Natural killer cell (primary cell): ENCODE data around the gene IFITM10. TPM values are rescaled to one million over a fixed set of nuclear protein-coding genes. Genes with fewer than 3 reads are reported as not detected.

ENCODE experiments used
- ATAC-seq, 3 donors: fragments of 150-1000 bp in 2 of 3; fragments of 200-7000 bp in 1 of 3; cut with Tn5 transposase; 1 replicate in 1 of 3; 2 replicates in 2 of 3; pipeline ENCODE4 v1.10.0; 2021; ENCODE audit warnings: mild to moderate bottlenecking in 2 of 3, moderate library complexity in 2 of 3
- DNase-seq, 2 donors: peaks; one replicate each; pipeline versions ENCODE4 v3.0.0 to v3.0.0-alpha.2; 2013 to 2021; ENCODE audit warnings: mixed read lengths in 1 of 2
- H3K27ac ChIP-seq: one replicate; pipeline ENCODE4 v1.5.1; 2013; ENCODE audit warnings: mild to moderate bottlenecking, low read length
- H3K27me3 ChIP-seq: one replicate; pipeline ENCODE4 v1.6.1; 2013; ENCODE audit warnings: low read length; ENCODE audit not compliant: control insufficient read depth, insufficient read depth
- H3K36me3 ChIP-seq: one replicate; pipeline ENCODE4 v1.6.1; 2013; ENCODE audit warnings: low read length; ENCODE audit not compliant: control insufficient read depth, insufficient read depth
- H3K4me1 ChIP-seq: one replicate; pipeline ENCODE4 v1.6.1; 2013; ENCODE audit warnings: low read length; ENCODE audit not compliant: control insufficient read depth, insufficient read depth
- H3K4me3 ChIP-seq: one replicate; pipeline ENCODE4 v1.5.1; 2013; ENCODE audit warnings: low read length
- H3K9me3 ChIP-seq: one replicate; pipeline ENCODE4 v1.6.1; 2013; ENCODE audit warnings: low read length; ENCODE audit not compliant: control insufficient read depth, insufficient read depth
- H3K27ac Mint-ChIP-seq, 2 donors: one replicate each; pipeline ENCODE4 v1.8.0; 2022; ENCODE audit warnings: mild to moderate bottlenecking in 2 of 2, mixed read lengths in 2 of 2, moderate library complexity in 1 of 2
- H3K27me3 Mint-ChIP-seq, 2 donors: one replicate each; pipeline ENCODE4 v1.8.0; 2022; ENCODE audit warnings: low read depth in 2 of 2, mixed read lengths in 2 of 2
- H3K36me3 Mint-ChIP-seq: one replicate; pipeline ENCODE4 v1.8.0; 2022; ENCODE audit warnings: mixed read lengths
- H3K4me1 Mint-ChIP-seq, 2 donors: one replicate each; pipeline ENCODE4 v1.8.0; 2022; ENCODE audit warnings: mixed read lengths in 2 of 2
- H3K4me3 Mint-ChIP-seq: one replicate; pipeline ENCODE4 v1.8.0; 2022; ENCODE audit warnings: mild to moderate bottlenecking, moderate library complexity, mixed read lengths
- H3K9me3 Mint-ChIP-seq, 2 donors: one replicate each; pipeline ENCODE4 v1.8.0; 2022; ENCODE audit warnings: mixed read lengths in 2 of 2
- WGBS: methylation state at CpG from one replicate; pipeline ENCODE4 v1.1.7; 2013; ENCODE audit warnings: missing lambda C conversion rate; ENCODE audit not compliant: insufficient coverage; 5-methylcytosine and 5-hydroxymethylcytosine counted together
- intact Hi-C: fragments of 100-400 bp; cut with micrococcal nuclease; formaldehyde crosslinking; loops from one replicate; pipeline ENCODE4 v1.14.2; 2022
- total RNA-seq, 4 donors: library from RNA; stranded (reverse); fragments of 120-200 nt in 1 of 4; gene quantifications; one replicate each; pipeline versions ENCODE4 v1.2.3 to v1.2.4, GENCODE V29; 2013 to 2022
- TF ChIP-seq, protein P1 (sequence below): fragments of 200-600 bp; IDR thresholded peaks from one replicate; pipeline ENCODE4 v1.8.0; 2022; ENCODE audit warnings: antibody characterized with exemption

IFITM10 gene
- total RNA-seq, 3 donors from 2014 or later (not counting 1 experiment from before 2014, with no cell fraction given), result 5.5 to 8.1 (median 6.5) TPM

DNA sequence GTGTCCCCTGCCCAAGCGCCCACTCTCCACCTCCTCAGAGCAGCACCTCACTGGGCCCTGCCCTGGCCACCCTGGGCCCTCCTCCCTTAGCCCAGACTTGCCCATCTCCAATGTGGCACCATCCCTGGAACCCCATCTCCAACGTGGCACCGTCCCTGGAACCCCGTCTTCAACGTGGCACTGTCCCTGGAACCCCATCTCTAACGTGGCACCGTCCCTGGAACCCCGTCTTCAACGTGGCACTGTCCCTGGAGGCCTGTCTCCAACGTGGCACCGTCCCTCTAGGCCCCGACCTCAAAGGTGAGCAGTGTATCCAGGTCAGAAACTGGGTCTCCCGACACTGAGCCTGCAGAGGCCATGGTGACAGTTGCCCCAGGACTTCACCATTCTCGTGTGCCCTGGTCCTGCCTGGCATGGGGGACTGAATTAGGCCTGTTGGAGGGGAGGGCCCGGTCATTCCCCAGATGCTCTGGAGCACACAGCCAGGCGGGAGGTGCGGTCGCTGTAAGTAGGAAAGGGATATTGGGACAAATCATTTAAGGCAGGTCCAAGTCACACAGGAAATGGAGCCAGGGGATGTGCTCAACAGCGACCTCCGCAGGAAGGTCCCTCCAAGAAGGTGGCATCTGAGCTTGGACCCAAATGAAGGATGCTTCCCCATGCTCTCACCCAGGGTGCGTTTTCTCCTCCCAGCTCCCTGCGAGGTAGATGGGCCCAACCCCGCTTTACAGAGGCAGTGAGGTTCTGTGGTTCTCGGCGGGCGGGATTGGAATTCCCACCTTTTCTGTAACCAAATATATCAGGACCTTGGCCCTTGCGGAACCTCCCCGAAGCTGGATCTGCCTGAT is 15.7 kb upstream of the IFITM10 start:
- Mint-ChIP-seq H3K36me3 (no peaks in the 10 kb centered on the region), H3K27ac (no peak overlapping the region), H3K27me3 (no peaks in the 10 kb centered on the region), H3K9me3 (no peaks in the 10 kb centered on the region), H3K4me1 (peaks cover 29 to 37% of the 10 kb centered on the region in 2 donors), H3K4me3 (no peak overlapping the region)
- DNase-seq (no peak), ATAC-seq (no peak)
- Histone ChIP-seq H3K4me3 (no peak overlapping the region), H3K4me1 (peaks cover 40% of the 10 kb centered on the region), H3K27ac (no peak overlapping the region), H3K27me3 (no peaks in the 10 kb centered on the region), H3K9me3 (no peaks in the 10 kb centered on the region), H3K36me3 (peaks cover 4% of the 10 kb centered on the region)
- WGBS, result 93% methylated on average over 28 of the region's 28 CpGs
- TF ChIP-seq, protein P1, sequence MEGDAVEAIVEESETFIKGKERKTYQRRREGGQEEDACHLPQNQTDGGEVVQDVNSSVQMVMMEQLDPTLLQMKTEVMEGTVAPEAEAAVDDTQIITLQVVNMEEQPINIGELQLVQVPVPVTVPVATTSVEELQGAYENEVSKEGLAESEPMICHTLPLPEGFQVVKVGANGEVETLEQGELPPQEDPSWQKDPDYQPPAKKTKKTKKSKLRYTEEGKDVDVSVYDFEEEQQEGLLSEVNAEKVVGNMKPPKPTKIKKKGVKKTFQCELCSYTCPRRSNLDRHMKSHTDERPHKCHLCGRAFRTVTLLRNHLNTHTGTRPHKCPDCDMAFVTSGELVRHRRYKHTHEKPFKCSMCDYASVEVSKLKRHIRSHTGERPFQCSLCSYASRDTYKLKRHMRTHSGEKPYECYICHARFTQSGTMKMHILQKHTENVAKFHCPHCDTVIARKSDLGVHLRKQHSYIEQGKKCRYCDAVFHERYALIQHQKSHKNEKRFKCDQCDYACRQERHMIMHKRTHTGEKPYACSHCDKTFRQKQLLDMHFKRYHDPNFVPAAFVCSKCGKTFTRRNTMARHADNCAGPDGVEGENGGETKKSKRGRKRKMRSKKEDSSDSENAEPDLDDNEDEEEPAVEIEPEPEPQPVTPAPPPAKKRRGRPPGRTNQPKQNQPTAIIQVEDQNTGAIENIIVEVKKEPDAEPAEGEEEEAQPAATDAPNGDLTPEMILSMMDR, result no peak
- intact Hi-C loops, result no loop called here

GRCh38 chr11:1763796-1764661 is 13.6 kb upstream of the IFITM10 start, which contains the start of gene CTSD:
Gene CTSD, minus strand, starts transcription at chr11:1763927. Its CDS starts 68 bp downstream, at chr11:1763859.
- peak; percentile 90 to 92 for DNase-seq
- H3K27me3 Mint-ChIP-seq, result no peaks in the 10 kb centered on the region
- Histone ChIP-seq H3K27ac (peak within 1 kb of the TSS; percentile 37), H3K4me3 (peak within 1 kb of the TSS; percentile 71), H3K36me3 (peaks cover 20% of the 10 kb centered on the region), H3K4me1 (peaks cover 50% of the 10 kb centered on the region), H3K9me3 (no peaks in the 10 kb centered on the region), H3K27me3 (no peaks in the 10 kb centered on the region)
- no peaks in the 10 kb centered on the region for H3K36me3 Mint-ChIP-seq
- TF ChIP-seq, protein P1, result no peak
- intact Hi-C loops, result no loop called here
- ATAC-seq, result peak; percentile 89 to 93 (median 91)
- peaks cover 16 to 36% of the 10 kb centered on the region in 2 donors for H3K4me1 Mint-ChIP-seq
- H3K27ac Mint-ChIP-seq, result peak within 1 kb of the TSS; percentile 86 to 93
- H3K9me3 Mint-ChIP-seq, result no peaks in the 10 kb centered on the region
- H3K4me3 Mint-ChIP-seq, result peak within 1 kb of the TSS; percentile 93
- 4% methylated on average over 85 of the region's 85 CpGs for WGBS

DNA sequence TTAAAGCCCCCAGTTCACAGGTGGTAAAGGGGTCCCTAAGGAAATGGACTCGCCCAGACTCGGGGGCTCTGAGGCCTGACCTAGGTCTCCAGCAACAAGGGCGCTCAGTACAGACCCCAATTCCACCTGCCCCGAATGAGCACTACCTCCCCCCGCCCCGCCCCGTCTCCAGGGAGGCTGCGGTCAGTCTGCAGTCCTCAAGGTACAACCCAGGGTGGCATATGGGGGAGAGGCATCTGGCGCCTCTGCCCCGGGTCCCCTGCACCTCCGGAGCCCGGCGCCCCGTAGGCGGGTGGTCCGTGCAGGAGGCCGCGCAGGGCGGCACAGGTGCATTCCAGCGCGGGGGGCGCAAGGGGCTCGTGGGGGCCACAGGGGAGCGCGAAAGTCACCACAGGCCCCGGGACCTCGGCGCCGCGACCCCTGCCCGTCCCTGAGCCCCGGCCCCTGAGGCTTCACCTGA is 13.0 kb upstream of the IFITM10 start:
- no peaks in the 10 kb centered on the region for H3K27me3 ChIP-seq
- H3K36me3 Mint-ChIP-seq, result no peaks in the 10 kb centered on the region
- peak overlapping the region; percentile 37 for H3K27ac ChIP-seq
- WGBS, result 1% methylated on average over 32 of the region's 32 CpGs
- intact Hi-C loops, result no loop called here
- H3K9me3 Mint-ChIP-seq, result no peaks in the 10 kb centered on the region
- peaks cover 22 to 43% of the 10 kb centered on the region in 2 donors for H3K4me1 Mint-ChIP-seq
- TF ChIP-seq, protein P1, result no peak
- peak overlapping the region; percentile 83 for H3K4me3 Mint-ChIP-seq
- H3K4me1 ChIP-seq, result peaks cover 56% of the 10 kb centered on the region
- H3K27me3 Mint-ChIP-seq, result no peaks in the 10 kb centered on the region
- H3K36me3 ChIP-seq, result peaks cover 20% of the 10 kb centered on the region
- DNase-seq (peak in 1 of 2 donors; percentile 44), ATAC-seq (peak; percentile 20 to 37 (median 30))
- H3K4me3 ChIP-seq, result peak overlapping the region; percentile 71
- peak overlapping the region in 1 of 2 donors; percentile 93 for H3K27ac Mint-ChIP-seq
- no peaks in the 10 kb centered on the region for H3K9me3 ChIP-seq
